ENCODE measurements around the gene GIPC3.

The GIPC3 gene

DNA sequence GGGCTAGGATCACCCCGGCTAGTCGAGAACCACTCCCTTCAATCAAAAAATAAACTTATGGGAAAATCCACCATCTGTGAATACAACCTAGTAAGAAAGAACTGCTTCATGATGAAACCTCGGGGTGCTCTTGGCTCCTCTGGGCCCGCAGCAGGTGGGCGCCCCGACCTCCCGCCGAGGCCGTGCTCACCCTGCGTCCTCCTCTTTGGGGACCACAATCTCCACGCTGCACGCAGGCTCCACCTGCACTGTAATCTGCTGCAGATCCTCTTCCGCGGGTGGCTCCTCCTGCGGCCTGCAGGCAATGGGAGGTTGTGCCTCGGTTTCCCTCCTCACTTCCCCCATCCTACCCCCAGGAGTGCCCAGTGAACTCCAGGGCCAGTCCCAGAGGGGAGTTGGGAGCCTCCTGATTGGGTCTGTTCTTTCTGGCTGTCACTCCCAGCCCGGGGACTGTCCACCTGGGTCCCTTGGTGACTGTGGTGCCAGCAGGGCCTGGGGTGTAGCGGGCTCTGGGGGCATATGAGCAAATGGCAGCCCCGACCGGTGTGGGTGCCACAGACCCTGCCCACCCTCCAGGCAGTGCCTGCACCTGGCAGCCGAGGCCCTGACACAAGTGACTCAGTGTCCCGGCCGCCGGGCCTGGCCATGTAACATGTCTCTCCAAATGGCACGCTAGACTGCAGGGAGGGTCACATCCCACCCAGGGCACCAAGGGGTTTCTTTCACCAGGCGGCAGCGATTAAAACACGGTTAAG is 56.4 kb downstream of the GIPC3 start:
- DNase-seq = no peak

DNA sequence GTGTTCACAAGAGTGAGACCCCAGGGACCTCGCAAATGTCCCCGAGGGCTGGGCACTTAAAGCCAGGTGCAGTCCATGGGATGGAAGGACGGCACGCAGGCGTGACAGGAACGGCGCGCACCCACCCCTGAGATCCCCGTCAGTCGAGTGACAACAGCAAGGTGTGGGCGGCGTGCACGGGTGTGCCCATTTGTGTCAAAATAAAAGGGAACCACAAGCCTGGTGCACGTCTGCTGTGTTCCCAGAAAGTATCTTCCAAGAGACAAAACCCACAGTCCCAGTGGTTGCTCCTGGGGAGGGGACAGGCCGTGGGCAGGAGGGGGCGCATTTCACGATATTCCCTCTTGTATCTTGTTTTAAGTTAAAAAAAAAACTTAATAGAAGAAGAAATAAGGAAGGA is 57.0 kb downstream of the GIPC3 start:
- DNase-seq = no peak

All from stimulated activated CD4-positive, alpha-beta T cell treated with anti-CD3 and anti-CD28 coated beads, Interleukin-12 subunit alpha, Interleukin-12 subunit beta, amount 100 ng/mL, for 4 hours (primary cell).